GM19324 (cell line): Measurements from ENCODE around the gene BCAS3.
"Not testable (repeated sequence)": the region's sequence is repeated elsewhere in the genome, so short reads cannot be mapped to it uniquely, and the experiment has no call there.

Source experiments
- ATAC-seq: cut with Tn5 transposase; IDR thresholded peaks from one replicate; pipeline ENCODE4 v1.9.1; 2021; ENCODE audit warnings: mild to moderate bottlenecking, moderate library complexity; ENCODE audit not compliant: unreplicated experiment, low FRiP score

Gene BCAS3

DNA sequence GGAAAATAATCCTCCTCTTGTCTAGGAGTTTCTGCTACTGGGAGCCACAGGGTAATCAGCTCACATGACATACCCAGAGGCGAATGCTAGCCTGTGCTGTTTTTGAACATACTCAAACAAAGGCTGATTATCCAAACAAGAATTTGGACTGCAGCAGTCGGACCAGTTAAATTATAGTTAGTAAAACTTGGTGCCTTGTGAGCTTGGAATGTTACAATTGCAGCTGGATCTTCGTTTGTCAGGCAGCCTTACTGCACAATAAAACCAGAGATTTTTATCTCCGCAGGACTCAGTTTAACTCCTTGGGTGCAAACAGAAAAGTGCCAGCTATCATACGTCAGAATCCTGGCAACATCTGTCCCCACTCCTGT, 558.2 kb downstream of the BCAS3 start:
- no peak for ATAC-seq

- no peak for ATAC-seq
These were observed 559.6 kb downstream of the BCAS3 start for GRCh38 chr17:61237275-61237674.

- no peak for ATAC-seq
These were observed 560.8 kb downstream of the BCAS3 start for GRCh38 chr17:61238455-61238933.

GRCh38 chr17:61239327-61239726, 561.7 kb downstream of the BCAS3 start:
- no peak for ATAC-seq

DNA sequence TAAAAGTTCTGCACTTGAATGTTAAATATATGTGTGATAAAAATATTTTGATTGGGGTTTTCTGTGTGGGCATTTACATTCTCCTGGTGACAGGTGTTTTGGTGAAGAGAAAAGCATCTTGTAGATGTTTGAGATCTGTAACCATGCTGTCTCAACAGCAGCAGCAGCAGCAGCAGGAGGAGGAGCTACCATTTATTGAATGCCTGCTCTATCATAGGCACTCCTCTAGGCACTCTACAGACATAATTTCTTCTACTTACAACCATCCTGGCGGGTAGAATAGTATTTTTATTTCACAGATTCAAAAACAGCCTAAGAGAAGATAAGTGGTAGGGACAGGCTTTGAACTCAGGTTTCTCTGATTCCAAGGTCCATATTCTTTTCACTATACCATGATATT, 562.3 kb downstream of the BCAS3 start:
- ATAC-seq = no peak

- no peak for ATAC-seq
These were observed 563.3 kb downstream of the BCAS3 start for GRCh38 chr17:61240851-61241468.

DNA sequence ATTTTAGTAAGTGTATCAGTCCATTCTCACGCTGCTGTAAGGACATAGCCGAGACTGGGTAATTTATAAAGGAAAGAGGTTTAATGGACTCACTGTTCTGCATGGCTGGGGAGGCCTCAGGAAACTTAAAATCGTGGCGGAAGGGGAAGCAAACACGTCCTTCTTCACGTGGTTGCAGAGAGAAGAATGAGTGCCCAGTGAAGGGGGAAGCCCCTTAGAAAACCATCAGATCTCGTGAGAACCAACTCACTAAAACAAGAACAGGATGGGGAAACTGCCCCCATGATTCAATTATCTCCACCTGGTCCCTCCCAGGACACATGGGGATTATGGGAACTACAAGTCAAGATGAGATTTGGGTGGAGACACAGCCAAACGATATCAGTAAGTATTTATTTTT, 567.3 kb downstream of the BCAS3 start:
- not testable (repeated sequence) for ATAC-seq

DNA sequence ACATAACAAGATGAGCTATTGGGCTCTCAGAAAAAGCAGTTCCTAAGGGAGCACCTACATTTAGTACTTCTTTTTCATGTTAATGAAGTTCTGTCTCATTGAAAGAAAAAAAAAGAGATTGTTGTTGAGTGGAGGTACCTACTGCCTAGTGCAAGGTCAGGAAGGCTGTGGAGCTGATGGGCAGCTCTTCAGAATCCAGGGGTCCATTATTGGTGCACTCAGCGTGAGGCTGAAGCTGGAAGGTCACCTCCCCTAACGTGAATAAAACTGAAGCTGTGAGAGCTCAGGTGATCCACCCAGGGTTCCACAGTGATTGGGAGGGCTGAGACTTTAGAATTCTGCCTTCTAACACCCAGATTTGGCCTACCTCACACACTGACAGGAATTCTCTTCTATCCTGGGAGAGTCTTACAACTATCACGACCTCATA, 568.1 kb downstream of the BCAS3 start:
- no peak for ATAC-seq

DNA sequence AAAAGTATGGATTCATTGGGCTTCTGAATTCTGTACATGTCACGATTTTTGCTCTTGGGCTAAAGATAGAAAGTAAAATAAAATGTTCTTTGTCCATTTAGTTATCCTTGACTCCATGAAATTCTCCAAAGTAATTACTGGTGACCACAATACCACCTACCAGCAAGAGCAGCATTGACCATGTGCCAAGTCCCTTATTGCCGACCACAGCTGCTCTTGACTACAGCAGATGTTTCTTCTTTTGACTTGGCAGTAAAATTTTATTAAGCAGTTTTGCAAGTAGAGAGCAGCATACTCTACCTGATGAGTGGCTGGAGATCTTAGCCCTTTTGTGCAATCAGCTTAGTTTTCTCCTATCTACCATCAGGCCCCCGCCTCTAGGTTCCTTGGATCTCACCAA, 569.8 kb downstream of the BCAS3 start:
- ATAC-seq = no peak

DNA sequence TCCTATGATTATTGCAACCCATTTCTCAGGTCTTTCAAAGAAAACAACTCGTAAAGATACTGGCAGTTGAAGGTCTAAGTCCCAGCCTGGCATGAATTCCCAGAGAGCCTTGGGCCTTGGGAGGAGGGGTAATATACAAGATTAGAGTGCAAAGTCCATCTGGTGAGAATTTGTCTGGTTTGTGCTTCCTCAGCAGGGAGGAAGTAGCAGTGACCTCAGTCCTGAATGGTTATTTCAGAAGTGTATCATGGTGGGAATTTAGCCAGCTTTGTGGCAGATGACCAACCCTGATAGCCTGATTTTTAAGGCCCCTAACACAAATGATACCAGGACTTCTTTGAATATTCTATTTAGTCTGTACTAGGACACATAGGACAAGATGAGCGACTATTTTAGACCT, 570.7 kb downstream of the BCAS3 start:
- ATAC-seq = no peak

DNA sequence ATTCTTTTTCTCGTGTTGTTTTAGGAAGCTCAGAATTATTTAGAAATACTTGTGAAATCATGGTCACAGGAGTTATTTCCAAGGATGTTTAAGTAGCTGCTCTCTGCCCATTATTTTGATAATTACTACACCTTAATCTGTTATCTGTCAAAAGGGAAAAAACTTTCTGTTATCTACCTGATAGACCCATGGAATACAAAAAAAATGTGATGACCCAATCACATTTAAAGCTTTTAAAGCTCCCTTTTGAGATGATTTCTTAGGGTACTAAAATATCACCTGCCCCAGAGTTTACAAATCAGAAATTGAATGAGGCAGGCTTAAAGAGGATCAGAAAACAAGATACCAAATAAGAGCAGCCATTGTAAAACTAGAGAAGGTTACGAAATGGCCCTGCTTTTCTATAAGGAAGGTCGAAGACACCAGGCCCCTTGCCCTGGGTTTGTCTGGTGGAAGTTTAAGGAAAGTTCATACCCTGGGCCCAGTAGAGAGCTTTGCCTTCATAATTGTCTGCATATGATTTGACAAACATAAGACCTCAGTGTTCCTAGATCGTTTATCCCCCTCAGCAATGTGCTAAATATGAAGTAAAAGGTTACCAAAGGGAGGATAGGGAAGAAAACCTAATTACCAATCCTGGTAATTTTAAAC, 572.1 kb downstream of the BCAS3 start:
- no peak for ATAC-seq

- ATAC-seq = no peak
These were observed 572.8 kb downstream of the BCAS3 start for GRCh38 chr17:61250335-61250890.

DNA sequence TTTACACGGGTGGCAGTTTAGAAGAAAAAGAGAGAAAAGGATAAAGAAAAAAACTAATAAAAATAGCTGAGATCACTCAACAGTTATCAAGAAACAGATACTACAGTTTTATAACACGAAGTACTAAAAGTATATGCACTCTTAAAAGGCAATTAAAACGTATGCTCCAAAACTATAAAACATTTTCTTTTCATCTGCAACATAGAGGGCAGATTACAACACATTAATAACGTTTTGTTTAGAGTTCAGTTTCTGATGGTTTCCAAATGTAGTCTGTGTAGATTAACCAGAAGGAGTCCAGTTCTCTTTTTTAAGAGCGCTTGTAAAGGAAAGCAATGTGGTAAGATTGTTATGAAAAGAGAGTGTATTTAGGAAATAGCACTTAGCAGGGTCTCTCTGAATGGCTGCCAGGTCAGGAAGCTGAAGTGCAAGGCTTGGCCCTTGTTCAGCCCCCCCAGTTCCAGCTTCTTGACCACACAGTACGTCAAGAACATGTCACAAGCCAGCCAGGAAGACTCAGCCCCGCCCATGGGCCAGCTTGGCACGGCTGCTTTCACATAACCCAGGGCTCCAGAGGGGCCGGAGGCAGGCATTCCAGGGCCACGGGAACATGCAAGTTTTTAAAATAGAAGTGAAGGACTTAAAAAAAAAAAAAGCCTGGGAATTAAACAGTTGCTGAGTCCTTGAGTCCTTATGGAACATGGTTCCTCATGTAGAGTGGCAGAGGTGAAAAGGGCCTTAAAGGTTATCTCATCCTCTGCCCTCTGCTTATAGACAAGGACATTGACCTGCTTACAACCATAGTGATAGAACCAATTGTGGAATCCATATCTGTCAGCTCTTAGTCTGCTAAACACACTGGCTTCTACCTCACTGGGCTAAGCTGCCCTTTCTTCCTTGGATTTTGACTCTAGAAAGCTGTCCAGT, 574.6 kb downstream of the BCAS3 start:
- no peak for ATAC-seq

DNA sequence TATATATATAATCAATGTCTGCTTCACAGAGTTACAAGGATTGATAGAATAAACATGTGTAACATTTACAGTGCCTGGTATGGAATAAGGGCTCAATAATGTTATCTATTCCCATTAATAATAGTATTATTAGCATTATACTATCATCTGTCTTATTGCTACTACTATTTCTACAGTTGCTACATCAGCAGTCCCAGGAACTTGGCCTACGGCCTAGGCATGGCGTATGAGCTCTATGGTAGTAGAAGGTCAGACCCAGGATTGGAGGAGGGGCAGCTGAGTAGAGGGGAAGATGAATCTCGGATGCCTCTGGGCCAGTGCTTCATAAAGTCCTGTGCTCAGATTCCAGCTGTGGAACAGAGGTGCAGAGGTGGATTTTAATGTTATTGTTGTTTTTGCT, 575.7 kb downstream of the BCAS3 start:
- no peak for ATAC-seq

DNA sequence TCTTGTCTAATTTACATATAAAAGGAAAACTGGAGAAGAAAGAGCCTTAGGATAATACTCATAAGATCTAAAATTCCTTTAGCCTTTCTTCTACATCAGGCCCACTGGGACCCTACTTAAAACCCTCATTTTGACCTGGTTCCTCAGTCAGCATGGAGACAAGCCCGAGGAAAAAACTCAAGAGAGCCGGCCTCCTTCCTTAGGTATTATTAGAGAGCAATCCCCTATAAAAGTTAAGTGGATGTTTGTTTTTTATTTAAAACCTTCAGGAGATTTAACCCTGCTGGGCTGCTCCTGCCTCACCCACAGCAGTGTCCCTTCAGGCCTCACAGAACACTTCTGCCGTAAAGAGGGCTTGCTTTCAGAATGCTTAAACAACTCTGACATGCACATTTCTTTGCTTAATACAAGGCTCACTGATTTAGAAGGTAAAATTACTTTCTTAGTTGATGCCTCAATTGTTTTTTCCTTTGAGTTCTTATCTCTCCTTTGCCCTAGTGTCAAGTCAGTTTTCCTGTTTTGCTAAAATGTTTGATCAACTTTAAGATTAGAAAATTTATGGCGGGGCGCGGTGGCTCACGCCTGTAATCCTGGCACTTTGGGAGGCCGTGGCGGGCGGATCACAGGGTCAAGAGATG, 576.4 kb downstream of the BCAS3 start:
- no peak for ATAC-seq

DNA sequence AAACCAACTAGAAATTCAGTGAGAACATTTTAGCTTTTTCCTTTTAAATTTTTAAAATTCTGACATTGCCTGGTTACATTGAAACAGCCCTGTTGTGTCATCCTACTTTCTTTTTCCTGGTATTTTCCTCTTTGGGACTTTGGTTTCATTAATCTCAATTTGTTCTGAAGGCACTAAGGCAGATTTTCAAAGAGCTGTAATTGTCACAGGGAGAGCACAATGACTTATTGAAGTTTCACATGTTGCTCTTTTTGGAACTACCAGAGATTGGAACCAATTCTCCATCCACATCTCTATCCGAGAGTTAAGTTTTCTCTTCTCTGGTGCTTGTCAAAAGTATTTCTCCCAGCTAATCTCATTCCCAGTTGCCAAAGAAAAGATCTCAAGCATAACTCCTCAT, 577.3 kb downstream of the BCAS3 start:
- ATAC-seq = no peak

DNA sequence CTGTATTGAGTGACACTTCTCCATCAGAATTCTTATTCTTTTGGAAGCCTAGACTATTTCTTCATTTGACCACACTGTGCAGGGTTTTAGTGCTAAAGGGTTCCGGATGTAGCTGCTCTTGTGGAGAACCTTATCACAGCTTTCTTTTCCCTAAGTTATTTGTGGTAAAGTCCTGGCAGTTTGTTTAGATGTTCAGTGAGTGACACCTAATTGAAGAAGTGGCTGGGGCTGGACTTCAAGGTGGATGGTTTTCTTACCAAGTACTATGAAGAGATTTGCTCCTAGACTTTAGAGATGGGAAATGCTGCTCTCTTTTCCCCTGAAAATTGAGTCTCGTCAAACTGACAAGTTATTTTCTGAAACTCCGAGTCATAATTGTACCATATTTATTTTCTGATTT, 578.0 kb downstream of the BCAS3 start:
- no peak for ATAC-seq

GRCh38 chr17:61259360-61259759, 581.7 kb downstream of the BCAS3 start:
- ATAC-seq = no peak

DNA sequence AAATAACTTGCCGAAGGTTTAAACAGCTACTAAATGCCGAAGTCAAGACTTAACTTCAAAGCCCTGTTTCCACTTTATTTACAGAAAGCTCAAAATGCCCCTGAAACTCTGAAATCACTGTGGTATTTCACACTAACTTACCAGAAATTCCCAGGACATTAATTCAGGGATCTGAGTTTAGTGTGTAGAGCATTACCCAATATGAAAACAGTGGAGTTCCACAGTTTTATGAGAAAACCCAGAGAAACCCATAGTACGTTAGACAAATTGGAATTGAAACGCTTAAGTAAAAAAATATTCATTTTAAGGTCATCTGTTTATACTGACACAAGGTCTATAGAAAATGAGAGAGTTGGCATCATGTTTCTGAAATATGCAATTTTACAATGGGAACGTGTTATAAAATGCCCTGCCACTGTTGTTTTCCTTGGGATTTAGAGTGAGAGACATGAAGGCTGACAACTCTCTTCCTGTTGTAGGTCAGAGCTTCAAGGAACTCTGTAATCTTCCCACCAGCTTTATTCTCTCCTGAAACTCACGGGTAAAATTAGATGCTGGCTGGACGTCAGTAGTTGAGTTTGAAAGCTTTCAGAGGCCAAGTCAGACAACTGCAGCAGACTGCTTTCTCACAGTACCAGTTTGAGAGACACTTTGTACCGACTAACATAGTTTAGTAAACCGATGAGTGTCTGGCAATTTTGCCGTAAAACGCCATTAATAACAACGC, 582.6 kb downstream of the BCAS3 start:
- no peak for ATAC-seq
